ENCODE measurements around the gene CDH16.
"Not testable (repeated sequence)": the region's sequence is repeated elsewhere in the genome, so short reads cannot be mapped to it uniquely, and the experiment has no call there.

The CDH16 gene

DNA sequence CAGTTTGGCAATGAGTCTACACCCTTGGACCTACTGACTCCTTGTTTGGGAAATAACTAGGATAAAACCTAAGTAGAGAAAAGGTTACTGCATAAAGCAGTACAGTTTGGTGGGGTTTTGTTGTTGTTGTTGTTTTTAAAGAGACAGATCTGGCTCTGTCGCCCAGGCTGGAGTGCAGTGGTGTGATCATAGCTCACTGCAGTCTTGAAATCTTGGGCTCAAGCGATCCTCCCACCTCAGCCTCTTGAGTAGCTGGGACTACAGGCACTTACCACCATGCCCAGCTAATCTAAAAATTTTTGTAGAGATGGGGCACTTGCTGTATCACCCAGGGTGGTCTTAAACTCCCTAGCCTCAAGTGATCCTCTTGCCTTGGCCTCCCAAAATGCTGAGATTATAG lies 37.1 kb downstream of the CDH16 start:
- Histone ChIP-seq H3K27ac (no peak overlapping the region), H3K4me2 (peak overlapping the region; percentile 96), H4K20me1 (peaks cover 59% of the 10 kb centered on the region), H3K4me3 (peak overlapping the region; percentile 94), H3K4me1 (peaks cover 87% of the 10 kb centered on the region), H3K9ac (peak overlapping the region; percentile 91), H3K36me3 (peaks cover 37% of the 10 kb centered on the region), H3K9me3 (peaks cover 2% of the 10 kb centered on the region), H3K27me3 (no peaks in the 10 kb centered on the region)
- no peak for TF ChIP-seq Cebpa-rat (IDR thresholded peaks at IDR 0.05)

DNA sequence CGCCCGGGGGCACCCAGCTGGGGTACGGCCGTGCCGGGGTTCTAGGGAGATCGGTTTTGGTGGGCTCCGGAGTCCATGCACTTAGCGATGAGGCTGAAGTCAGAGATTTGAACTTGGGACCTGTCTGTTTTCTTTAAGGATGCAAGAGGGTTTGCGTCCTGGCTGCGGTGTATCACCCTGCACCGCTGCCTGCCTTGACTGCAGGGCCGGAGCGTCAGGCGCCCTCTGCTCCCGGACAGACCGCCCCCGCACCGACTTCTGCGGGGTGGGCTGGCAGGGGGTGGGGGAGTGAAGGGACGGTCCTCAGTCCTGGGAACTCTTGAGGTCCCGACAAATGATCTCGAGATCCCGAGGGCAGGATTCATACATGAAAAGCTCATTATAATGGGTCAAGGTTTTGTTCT lies 37.7 kb downstream of the CDH16 start:
- TF ChIP-seq Cebpa-rat (IDR thresholded peaks at IDR 0.05) = no peak
- H3K36me3 ChIP-seq = peaks cover 34% of the 10 kb centered on the region
- H3K9ac ChIP-seq = peak overlapping the region; percentile 91
- H3K4me3 ChIP-seq = peak overlapping the region; percentile 94
- peaks cover 87% of the 10 kb centered on the region for H3K4me1 ChIP-seq
- H4K20me1 ChIP-seq = peaks cover 53% of the 10 kb centered on the region
- H3K9me3 ChIP-seq = peaks cover 7% of the 10 kb centered on the region
- peak overlapping the region; percentile 96 for H3K4me2 ChIP-seq
- H3K27ac ChIP-seq = peak overlapping the region; percentile 90
- H3K27me3 ChIP-seq = no peaks in the 10 kb centered on the region

DNA sequence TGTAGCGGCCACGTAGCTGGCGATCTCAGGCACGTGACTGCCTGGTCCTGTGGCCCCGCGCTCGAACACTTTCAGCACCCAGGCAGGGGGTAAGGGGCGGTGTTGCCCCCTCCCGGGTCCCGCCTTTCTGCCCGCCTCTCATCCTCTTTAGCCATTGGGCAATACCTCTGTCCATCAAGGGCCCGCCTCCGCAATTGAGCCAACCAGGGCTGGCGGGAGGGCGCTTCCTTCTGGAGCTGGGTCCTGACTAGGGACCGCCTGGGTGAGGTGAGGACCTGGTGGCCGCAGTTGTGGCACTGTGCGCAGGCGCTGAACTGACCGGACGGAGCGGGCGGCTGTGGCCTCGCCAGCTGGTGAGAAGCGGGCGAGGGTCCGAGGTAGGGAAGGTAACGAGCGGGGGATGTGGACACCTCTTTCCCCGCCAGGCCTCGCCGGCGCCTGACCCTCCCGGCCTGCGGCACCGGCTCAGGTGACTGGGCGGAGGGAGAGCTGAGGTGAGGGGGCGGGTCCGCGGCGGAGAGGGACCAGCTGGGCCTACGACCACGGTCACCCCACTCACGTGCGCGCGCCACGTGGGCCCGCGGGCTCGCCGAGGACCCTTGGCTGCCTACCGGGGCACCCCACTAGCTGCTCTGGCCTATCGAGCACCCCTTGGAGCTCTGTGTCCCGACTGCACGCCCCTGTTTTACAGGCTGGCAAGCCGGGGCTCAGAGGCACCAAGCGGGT lies 38.2 kb downstream of the CDH16 start, which contains the start of gene PDP2:
Gene PDP2, plus strand, starts transcription at position 228 of the 726 bp plus-strand sequence. CDS start 3,770 bp downstream, outside the sequence.
- peak within 1 kb of the TSS; percentile 90 for H3K27ac ChIP-seq
- peaks cover 47% of the 10 kb centered on the region for H4K20me1 ChIP-seq
- peaks cover 7% of the 10 kb centered on the region for H3K9me3 ChIP-seq
- peaks cover 91% of the 10 kb centered on the region for H3K4me1 ChIP-seq
- H3K4me2 ChIP-seq = peak within 1 kb of the TSS; percentile 96
- peak; percentile 41; the same call in 1 of the 2 replicates for TF ChIP-seq Cebpa-rat (IDR thresholded peaks at IDR 0.05)
- peak within 1 kb of the TSS; percentile 91 for H3K9ac ChIP-seq
- peak within 1 kb of the TSS; percentile 94 for H3K4me3 ChIP-seq
- H3K36me3 ChIP-seq = peaks cover 29% of the 10 kb centered on the region
- H3K27me3 ChIP-seq = no peaks in the 10 kb centered on the region

DNA sequence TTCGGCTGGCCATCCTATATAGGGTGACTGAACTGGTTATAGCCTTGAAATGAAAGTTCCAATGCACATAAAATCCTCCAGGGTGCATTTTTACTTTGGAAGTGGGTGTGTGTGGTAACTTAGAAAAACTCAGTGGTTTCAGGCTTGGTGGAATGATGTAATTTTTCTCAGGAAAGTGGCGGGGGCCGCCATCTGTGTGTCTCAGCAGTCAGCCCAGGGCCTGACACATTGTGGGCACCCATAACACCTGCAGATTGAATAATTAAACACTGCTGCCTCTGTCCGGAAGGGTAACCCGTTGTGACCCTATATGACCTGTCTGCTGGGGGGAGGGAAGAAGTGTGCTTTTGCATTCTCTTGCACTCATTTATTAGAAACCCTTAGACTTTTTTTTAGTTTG lies 40.6 kb downstream of the CDH16 start:
- Histone ChIP-seq H3K27me3 (no peaks in the 10 kb centered on the region), H3K9ac (peak overlapping the region; percentile 68), H3K4me2 (peak overlapping the region; percentile 76), H3K27ac (peak overlapping the region; percentile 91), H3K4me3 (no peak overlapping the region), H3K4me1 (peaks cover 84% of the 10 kb centered on the region), H3K36me3 (0 out of 2 replicates have a peak, but pooled peaks cover 5% of the 10 kb centered on the region), H4K20me1 (peaks cover 24% of the 10 kb centered on the region), H3K9me3 (peaks cover 7% of the 10 kb centered on the region)
- TF ChIP-seq Cebpa-rat (IDR thresholded peaks at IDR 0.05) = no peak; the same call in 1 of the 2 replicates

DNA sequence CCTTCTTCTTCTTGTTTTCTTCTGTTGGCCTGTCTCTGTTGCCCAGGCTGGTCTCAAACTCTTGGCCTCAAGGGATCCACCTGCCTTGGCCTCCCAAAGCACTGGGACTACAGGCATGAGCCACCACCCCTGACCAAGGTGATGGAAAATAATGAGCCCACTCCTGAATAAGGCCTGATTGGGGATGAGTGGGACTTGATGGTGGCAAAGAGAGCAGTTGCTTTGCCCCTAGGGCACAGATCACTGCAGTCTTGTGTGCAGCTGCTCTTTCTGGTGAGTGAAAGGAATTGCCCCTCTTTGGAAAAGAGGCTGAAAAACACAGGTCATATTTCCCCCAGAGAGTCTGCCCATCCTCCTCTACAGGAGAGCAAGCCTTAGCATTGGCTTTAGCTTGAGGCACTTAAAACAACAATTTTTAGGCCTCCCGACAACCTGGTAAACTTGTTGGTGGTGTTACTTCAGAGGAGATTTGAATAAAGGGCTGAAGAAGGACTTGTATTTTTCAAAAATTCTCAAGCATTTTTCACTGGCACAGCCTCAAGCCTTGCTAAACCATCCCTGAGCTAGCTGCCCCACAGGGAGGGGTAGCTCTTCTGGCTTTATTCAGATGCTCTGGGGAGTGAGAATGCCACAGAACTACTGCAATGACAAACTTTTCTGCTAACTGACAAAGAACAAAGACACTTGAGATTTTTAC lies 44.5 kb downstream of the CDH16 start:
- no peak overlapping the region for H3K4me3 ChIP-seq
- H3K27ac ChIP-seq = peak overlapping the region; percentile 78
- peak overlapping the region; percentile 47 for H3K4me2 ChIP-seq
- no peak for TF ChIP-seq Cebpa-rat (IDR thresholded peaks at IDR 0.05)
- H3K9ac ChIP-seq = peak overlapping the region; percentile 11; the same call in 1 of the 2 replicates
- peaks cover 75% of the 10 kb centered on the region for H3K4me1 ChIP-seq
- peaks cover 7% of the 10 kb centered on the region for H3K9me3 ChIP-seq
- no peaks in the 10 kb centered on the region for H4K20me1 ChIP-seq
- no peaks in the 10 kb centered on the region for H3K36me3 ChIP-seq
- H3K27me3 ChIP-seq = no peaks in the 10 kb centered on the region

DNA sequence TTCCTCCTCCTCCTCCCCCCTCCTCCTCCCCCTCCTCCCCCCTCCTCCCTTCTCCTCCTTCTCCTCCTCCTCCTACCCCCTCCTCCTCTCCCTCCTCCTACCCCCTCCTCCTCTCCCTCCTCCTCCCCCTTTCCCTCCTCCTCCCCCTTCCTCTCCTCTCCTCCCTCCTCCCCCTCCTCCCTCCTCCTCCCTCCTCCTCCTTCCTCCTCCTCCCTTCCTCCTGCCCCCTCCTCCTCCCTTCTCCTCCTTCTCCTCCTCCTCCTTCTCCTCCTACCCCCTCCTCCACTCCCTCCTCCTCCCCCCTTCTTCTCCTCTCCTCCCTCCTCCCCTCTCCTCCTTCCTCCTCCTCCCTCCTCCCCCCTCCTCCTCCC lies 45.0 kb downstream of the CDH16 start:
- TF ChIP-seq Cebpa-rat (IDR thresholded peaks at IDR 0.05) = no peak
- Histone ChIP-seq H3K36me3 (no peaks in the 10 kb centered on the region), H3K9ac (no peak overlapping the region), H4K20me1 (no peaks in the 10 kb centered on the region), H3K4me1 (peaks cover 70% of the 10 kb centered on the region), H3K4me3 (no peak overlapping the region), H3K27ac (no peak overlapping the region), H3K9me3 (peaks cover 7% of the 10 kb centered on the region), H3K4me2 (no peak overlapping the region), H3K27me3 (no peaks in the 10 kb centered on the region)

DNA sequence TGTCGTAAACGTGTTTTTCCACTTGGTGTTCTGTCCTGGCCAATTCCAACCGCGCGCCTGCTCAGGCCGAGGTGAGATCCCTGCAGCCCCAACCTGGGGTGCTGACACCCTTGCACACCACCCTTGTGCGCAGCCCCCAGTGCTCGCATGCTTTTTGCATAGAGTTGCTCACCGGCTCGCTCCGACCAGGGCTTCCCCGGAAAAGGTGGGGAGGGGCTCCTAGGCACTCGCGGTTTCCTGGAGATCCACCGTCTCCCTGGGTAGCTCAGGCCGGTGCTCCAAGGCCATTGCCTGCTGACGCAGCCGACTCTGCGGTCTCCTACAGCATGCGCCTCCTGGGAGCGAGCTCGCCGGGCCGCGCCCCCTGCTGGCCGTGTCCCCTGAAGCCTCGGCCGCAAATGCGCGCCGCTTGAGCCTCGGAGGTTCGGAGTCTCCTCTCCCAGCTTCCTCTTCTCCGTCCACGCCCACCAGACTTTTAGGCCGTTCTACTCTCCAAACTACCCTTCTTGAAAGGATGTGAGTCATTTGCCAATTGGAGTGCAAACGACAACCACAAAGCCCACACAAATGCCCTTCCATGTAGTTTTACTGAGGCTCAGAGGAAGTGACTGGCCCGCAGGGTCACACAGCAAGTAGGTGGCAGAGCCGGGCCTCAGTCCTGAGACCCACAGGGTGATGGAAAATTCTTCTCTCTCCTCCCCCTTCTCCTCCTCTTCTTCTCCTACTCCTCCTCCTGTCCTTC lies 45.6 kb downstream of the CDH16 start:
- H3K27ac ChIP-seq = 0 out of 2 replicates have a peak overlapping the region, but pooled peaks have one; percentile 55
- H3K36me3 ChIP-seq = no peaks in the 10 kb centered on the region
- peak overlapping the region; percentile 60 for H3K4me3 ChIP-seq
- H3K4me1 ChIP-seq = peaks cover 64% of the 10 kb centered on the region
- peak overlapping the region; percentile 99 for H3K4me2 ChIP-seq
- no peaks in the 10 kb centered on the region for H3K27me3 ChIP-seq
- H3K9ac ChIP-seq = 0 out of 2 replicates have a peak overlapping the region, but pooled peaks have one; percentile 55
- H3K9me3 ChIP-seq = peaks cover 7% of the 10 kb centered on the region
- H4K20me1 ChIP-seq = no peaks in the 10 kb centered on the region
- TF ChIP-seq Cebpa-rat (IDR thresholded peaks at IDR 0.05) = no peak

DNA sequence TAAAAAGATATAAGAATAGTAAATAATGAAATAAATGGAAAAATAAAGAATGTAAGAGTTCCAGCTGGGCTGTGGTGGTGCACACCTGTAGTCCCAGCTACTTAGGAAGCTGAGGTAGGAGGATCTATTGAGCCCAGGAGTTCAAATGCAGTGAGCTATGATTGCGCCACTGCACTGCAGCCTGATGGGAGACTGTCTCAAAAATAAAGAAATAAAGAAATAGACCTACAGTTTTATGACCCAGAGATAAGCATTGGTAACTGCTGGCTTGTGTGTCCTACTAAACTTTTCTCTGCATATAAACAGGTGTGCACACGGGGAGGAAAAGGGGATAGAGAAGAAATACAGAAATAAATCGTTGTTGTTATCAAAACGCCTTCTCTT lies 46.1 kb downstream of the CDH16 start:
- Histone ChIP-seq H3K9ac (0 out of 2 replicates have a peak overlapping the region, but pooled peaks have one; percentile 55), H3K27me3 (no peaks in the 10 kb centered on the region), H3K4me3 (peak overlapping the region; percentile 60), H4K20me1 (no peaks in the 10 kb centered on the region), H3K27ac (0 out of 2 replicates have a peak overlapping the region, but pooled peaks have one; percentile 55), H3K4me1 (peaks cover 59% of the 10 kb centered on the region), H3K9me3 (peaks cover 7% of the 10 kb centered on the region), H3K36me3 (no peaks in the 10 kb centered on the region), H3K4me2 (peak overlapping the region; percentile 99)
- no peak for TF ChIP-seq Cebpa-rat (IDR thresholded peaks at IDR 0.05)

DNA sequence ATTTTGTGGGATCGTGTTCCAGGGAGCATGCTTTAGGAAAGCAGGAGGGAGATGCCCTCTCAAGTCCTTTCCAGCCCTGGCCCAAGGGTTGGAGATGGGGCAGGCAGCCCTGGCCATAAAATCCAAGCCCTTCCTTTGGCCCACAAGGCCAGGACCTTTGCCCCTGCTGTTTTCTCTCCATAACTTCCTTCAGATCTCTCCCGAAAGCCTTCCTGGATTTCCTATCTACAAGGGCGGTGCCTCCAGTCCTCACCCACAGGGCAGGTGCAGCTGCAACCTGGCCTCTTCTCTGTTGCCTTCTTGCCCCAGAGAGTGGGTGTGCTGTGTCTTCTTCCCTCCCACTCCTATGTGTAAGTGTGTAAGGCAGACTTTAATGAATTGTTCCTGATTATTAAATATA lies 46.8 kb downstream of the CDH16 start:
- no peak for TF ChIP-seq Cebpa-rat (IDR thresholded peaks at IDR 0.05)
- H3K4me2 ChIP-seq = peak overlapping the region; percentile 99

DNA sequence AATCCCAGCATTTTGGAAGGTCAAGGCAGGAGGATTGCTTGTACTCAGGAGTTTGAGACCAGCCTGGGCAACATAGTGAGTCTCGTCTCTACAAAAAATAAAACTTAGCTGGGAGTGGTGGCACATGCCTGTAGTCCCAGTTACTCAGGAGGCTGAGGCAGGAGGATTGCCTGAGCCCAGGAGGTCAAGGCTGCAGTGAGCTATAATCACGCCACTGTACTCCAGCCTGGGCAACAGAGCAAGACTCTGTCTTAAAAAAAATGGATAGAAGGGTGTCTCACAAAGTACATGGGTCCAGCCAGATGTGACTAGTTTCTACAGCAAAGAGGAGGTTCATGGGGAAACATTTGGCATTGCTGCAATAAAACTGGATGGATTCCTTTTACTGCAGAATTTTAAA lies 47.3 kb downstream of the CDH16 start:
- peaks cover 47% of the 10 kb centered on the region for H3K4me1 ChIP-seq
- H3K9me3 ChIP-seq = not testable (repeated sequence)

More for the DNA sequence above, 46.8 kb downstream of the CDH16 start:
- Histone ChIP-seq H3K9me3 (peaks cover 7% of the 10 kb centered on the region), H3K9ac (no peak overlapping the region), H3K4me3 (no peak overlapping the region), H3K36me3 (no peaks in the 10 kb centered on the region), H3K27ac (no peak overlapping the region), H3K27me3 (no peaks in the 10 kb centered on the region), H4K20me1 (no peaks in the 10 kb centered on the region), H3K4me1 (peaks cover 52% of the 10 kb centered on the region)

More for the DNA sequence above, 47.3 kb downstream of the CDH16 start:
- H4K20me1 ChIP-seq, H3K36me3 ChIP-seq, H3K4me2 ChIP-seq, H3K4me3 ChIP-seq, H3K27me3 ChIP-seq, H3K27ac ChIP-seq, H3K9ac ChIP-seq: not testable (repeated sequence)
